Epithelial cell of prostate (primary cell): ENCODE measurements around the gene AHI1.

Source experiments
- DNase-seq: peaks from one replicate; pipeline ENCODE4 v3.0.0-alpha.2; 2011; ENCODE audit warnings: low read depth, low spot score
- H3K27ac ChIP-seq: fragments of 450-650 bp; 2 replicates; pipeline ENCODE4 v1.5.1; 2017; ENCODE audit warnings: mild to moderate bottlenecking

The AHI1 gene

DNA sequence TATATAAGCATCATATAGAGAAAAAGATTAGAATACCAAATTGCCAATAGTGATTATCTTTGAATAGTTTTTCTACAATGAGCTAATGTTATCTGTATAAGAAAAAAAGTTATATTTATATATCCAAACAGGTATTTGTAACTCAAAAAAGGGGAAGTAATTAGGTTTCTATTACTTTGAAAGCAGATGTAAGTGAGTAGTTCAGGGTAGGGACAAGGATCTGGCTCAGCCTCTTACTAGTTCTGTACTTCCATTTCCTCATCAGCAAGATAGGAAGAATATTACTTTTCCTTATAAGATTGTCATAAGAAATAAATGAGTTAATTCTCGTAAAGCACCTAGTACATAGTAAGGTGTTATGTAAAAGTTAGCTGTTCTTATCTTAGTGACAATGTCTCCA, 32.2 kb downstream of the AHI1 start:
- no peak overlapping the region for H3K27ac ChIP-seq
- DNase-seq, result no peak

DNA sequence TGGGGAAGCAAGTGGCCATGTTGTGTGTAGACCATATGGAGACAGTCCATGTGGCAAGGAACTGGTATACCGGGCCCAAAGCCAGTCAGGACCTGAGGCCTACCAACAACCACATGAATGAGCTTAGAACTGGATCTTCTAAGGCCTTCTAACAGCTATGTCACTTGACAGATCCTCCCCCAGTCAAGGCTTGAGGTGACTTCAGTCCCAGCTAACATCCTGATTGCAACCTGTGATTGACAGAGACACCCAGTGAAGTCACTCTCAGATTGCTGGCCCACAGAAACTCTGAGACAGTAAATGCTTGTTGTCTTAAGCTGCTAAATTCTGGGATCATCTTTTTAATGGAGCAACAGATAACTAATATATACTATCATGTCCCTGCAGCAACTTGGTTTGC, 32.9 kb downstream of the AHI1 start:
- no peak overlapping the region for H3K27ac ChIP-seq
- no peak for DNase-seq

DNA sequence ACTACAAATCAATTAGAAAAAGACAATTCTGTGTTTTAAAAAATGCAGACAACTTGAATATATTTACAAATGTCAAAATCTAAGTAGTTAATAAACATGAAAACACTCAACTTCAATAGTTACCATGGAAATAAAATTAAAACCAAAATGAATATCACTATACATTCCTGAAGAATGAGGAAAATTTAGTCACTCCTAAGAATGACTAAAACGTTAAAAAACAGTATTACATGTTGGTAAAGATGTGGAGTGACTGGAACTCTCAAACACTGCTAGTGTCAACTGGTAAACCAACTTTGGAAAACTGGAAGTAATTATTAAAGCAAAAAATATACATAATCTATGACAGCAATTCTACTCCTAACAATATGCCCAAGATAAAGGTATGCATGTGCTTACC, 36.3 kb downstream of the AHI1 start:
- H3K27ac ChIP-seq, result no peak overlapping the region
- DNase-seq, result no peak

DNA sequence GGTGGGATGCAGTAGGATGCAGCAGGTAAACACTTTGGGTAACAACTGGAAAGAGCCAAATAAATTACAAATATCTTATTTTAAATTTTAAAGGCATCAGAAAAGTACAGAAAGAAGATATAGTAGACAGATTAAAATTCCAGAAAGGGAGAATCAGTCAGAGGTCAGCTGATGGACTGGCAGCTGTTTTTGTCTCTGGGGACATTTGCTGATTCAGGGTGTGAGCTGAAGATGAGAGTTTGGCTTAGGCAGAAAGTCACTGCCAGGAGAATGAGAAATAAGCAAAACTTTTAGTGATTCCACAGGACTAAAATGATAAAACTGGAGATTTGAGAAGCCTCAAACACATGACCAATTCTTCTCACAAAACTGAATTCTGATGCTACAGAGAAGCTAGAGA, 39.5 kb downstream of the AHI1 start:
- no peak for DNase-seq
- no peak overlapping the region for H3K27ac ChIP-seq

DNA sequence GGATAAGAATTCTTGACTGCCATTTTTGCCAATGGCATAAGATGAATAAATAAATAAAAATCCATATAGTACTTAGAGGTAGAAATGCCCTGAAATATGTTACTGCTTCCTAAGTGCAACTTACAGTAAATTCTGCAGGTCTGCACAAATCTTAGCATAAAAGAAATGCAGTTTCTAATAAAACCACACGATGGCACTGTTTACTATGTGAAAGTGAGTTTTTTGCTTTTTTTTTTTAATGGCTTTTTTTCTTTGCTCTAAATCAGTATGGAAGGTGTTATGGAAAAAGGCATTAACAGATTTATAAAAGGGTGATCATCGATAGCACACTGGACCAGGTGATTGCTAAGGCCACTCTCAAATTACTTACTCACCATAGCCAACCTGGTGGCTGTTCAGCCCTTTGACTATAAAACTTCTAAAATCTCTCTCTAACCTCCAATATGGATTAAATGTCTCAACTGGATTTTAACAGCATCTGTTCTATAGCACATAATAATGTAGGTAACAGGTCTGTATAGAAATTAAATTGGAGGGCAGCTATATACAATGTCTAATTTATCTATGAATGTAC, 45.8 kb downstream of the AHI1 start:
- H3K27ac ChIP-seq, result no peak overlapping the region
- DNase-seq, result no peak

DNA sequence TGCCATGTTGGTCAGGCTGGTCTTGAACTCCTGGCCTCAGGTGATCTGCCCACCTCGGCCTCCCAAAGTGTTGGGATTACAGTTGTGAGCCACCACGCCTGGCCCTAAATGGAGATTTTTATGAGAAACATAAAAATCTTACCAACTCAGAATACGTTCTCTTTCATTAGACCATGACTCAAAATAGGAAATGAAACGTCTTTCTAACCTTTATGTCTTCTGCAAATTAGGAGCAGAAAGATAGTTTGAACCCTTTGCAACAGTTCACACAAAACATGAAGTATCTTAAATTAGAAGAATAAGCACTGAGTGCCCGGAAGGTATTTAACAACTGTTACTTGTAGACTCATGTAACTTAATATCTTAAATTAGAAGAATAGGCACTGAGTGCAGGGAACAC, 48.3 kb downstream of the AHI1 start:
- DNase-seq, result no peak
- no peak overlapping the region for H3K27ac ChIP-seq

DNA sequence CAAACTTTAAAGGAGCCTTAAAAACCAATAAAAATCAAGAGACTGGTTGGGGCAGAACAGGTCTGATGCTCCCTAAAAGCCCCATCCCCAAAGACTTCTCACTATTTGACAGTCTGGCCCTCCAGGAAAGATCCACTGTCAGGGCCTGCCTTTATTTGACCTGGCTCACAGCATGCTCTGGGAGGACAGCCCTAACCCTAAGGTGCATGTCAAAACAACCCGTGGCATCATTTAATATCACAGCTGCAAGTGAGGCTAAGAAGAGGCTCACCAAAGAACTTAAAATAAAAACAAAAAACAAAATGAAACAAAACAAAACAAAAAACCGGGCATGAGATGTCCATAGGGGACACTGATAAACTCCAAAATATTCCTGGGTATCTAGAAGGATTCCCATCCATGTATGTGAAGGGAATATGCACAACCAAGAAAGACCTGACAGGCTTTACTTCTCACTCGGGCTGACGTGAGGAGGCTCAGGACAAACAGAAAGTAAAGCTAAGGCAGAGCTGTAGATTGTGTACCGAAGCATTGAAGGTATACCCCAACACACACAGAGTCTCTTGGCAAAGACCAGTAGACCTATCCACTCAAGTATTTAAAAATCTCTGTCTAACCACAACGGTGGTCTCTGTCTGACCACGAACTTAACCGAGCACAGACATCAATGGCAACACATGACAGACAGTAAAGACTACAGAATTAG, 57.3 kb downstream of the AHI1 start:
- H3K27ac ChIP-seq, result no peak overlapping the region
- no peak for DNase-seq

DNA sequence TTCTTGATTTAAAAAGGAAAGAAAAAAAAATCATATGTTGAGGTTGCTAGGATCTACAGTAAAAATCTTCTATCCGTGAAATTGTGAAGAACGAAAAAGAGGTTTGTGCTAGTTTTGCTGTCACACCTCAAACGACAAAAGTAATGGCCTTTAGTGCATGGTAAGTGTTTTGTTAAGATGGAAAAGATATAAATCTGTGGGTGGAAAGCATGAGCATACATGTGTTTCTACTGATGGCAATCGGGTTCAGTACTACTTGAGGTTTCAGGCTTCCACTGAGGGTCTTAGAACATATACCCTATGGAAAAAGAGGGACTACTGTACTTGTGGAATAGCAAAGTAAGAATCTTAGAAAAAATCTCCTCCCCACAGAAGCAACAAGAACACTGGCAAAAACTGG, 58.0 kb downstream of the AHI1 start:
- H3K27ac ChIP-seq, result no peak overlapping the region
- DNase-seq, result no peak

DNA sequence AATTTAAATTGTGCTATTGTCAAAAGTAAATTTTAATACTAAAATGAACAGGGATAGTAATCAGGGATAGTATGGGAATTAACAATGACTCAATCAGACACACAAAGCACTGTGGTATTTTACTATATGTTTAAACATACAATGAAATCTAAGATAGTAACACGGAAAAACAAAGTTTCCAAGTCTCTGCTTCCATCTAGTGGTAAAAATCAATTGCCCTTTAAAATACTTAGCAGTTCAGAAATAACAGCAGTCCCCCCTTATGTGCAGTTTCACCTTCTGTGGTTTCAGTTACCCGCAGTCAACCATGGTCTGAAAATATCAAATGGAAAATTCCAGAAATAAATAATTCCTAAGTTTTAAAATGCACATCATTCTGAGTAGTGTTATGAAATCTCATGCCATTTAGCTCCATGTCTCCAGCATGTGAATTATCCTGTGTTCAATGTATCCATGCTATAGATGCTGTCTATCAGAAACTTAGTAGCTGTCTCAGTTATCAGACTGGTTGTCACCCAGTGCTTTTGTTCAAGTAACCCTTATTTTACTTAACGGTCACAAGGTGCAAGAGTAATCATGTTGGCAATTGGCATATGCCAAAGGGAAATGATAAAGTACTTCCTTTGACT, 58.5 kb downstream of the AHI1 start:
- no peak overlapping the region for H3K27ac ChIP-seq
- DNase-seq, result no peak

DNA sequence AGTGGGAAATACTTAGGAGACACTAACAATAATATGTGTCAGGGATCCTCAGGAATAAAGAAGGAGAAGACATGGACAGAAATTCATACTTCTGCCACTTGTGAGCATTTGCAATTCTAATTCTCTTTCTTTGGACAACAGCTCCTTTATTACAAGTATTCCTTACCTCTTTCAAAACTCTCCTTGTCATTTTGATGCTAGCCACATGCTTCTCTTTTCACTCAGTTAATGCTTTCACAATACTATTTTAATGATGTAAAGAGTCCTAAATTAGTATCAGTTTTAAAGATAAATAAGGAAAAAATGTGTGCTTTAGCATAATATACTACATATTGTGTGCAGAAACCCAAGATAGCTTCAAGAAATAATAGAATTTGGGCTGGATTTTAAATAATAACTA, 62.5 kb downstream of the AHI1 start:
- DNase-seq, result no peak
- no peak overlapping the region for H3K27ac ChIP-seq

DNA sequence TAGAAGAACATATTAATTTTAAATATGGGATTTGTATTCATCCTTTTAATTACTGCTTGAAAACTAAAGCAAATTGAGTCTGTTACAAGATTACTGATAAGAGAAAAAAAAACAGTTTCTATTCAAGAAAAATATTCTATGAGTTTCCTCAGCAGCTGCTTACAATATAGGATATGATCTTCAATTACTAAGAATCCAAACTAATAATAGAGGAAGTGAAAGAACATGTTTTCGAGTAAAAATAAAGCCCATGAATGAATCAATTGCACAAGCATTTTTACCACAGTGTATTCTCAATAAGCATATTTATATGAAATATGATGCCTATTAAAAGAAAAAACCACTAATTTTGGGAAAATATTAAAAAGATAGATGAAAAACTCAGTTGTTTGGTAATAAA, 63.4 kb downstream of the AHI1 start:
- no peak for DNase-seq
- no peak overlapping the region for H3K27ac ChIP-seq

DNA sequence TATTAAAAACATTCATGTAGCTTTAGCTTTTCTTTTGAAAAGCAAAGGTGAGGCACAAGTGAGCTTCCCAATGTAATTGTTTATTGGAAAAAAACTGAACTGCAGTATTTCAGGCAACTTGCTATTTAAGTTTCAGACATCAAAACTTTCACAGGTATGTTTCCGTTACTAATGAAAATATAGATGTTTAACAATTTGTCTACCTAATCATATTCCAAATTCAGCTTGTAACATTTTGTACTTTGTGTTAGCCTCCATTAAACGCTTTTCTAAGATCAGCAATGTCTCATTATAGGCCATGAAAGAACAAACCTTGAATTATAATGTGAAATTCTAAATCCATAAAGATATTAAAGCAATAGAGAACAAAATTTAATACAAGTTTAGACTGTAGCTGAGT, 69.5 kb downstream of the AHI1 start:
- no peak for DNase-seq
- no peak overlapping the region for H3K27ac ChIP-seq

DNA sequence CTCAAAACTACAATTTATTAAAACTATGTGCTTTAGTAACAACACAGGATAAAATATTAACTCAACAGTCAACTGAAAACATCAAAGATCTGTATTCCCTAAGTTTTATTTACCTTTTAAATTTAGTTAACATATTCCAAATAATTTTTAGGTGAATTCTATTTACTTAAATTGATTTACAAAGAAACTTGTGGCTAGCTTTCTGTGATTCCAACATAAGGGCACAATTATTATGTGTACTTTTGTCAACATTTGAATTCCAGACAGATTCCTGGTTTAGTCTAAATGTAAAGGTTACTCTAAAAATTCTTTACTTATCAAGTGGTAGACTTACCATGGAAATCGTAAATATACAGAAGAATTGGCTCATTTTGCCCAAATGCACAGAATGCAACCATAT, 70.7 kb downstream of the AHI1 start:
- DNase-seq, result no peak
- no peak overlapping the region for H3K27ac ChIP-seq

DNA sequence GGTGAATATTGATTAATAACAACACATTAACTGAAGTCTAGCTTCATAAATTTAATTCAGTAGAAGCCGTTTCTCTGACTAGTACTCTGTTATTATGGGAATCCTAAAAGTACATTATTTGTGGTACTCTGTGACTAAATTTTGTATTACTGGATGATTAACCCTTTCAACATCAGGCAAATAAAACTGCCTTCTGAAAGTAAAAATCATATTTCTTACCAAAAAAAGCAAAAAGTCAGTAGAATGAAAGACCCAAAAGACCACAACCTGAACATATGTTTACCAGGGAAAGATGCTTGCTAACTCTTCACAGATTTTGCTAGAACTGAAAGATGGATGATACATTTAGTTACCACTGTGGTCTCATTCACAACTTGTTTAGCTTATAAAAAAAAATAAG, 73.2 kb downstream of the AHI1 start:
- no peak for DNase-seq
- H3K27ac ChIP-seq, result no peak overlapping the region

DNA sequence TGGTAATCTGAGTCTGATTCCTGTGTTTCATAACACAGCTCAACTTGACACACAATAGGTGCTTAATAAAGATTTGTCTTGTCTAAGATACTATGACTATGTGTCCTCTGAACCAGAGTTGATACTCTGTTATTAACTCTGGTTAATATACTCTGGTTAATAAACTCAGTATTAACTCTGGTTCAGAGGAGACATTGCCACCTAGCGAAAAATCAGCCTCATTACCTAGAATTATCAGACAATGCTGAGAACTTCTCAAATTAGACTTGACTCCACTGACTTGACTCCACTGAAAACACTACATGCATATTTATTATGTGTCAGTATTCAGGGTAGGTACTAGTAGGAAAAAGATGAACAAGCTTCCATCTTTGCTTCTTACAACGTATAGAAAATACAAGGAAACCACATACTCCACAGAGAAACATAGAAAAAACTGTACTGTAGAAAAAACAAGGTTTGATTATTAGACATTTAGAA, 73.9 kb downstream of the AHI1 start:
- DNase-seq, result no peak
- no peak overlapping the region for H3K27ac ChIP-seq

DNA sequence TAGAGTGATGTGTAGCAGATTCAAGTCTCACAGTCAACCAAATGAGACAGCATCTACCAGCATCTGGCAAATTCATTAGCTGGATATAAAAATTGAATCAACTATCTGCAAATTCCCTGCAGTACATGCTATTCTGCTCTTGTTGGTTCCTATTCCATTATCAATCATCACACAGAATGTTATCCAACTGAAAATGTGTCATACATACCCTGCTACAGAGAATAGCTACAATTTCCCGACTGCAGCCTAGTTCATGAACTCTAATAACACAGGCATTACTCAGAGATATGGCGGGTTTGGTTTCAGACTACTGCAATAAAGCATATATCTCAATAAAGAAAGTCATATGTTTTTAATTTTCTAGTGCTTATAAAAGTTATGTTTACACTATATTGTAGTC, 78.4 kb downstream of the AHI1 start:
- H3K27ac ChIP-seq, result no peak overlapping the region
- no peak for DNase-seq

DNA sequence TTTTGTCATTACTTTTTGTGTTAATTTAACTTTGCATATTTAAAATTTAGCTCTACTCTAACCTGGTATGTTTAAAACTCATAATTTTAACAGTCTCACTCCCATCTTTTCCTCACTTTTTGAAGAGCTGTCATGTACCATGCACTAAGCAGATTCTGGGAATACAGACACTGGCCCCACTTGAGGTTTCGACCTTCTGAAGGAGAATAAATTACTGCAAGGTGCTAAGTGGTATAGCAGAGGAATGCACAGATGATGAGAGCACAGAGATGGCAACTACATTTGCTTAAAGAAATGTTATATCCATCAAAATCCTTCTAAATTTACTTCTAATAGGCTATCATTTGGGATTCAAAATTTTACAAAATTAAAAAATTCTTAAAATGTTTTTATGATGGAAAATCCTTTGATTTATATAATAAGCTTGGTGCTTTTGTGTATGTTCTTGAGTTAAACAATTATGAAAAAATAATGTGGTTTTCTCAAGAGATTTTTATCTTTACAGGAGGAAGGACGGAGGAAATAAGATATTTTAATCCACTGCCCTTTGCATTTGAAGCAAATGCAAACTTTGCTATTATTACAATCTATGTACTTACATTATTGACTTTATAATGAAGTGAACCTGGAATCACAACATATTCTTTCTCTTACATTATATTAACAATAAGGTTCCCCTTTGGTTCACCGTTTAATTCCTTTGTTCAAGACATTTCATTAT, 79.3 kb downstream of the AHI1 start:
- H3K27ac ChIP-seq, result no peak overlapping the region
- DNase-seq, result no peak

DNA sequence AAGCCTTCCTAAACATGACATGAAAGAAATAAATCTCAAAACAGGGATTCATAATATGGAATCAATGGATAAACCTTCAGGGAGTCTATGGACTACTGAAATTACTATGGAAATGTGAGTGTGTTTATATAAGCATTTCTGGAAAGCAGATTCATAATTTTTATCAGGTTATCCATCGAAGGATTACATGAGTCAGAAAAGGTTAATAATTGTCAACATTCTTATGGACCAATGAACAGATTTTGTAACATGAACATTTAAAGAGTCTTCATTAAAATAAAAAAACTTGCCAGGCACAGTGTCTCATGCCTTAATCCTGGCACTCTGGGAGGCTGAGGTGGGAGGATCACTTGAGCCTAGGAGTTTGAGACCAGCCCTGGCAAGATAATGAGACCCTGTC, 84.8 kb downstream of the AHI1 start:
- no peak overlapping the region for H3K27ac ChIP-seq
- no peak for DNase-seq

DNA sequence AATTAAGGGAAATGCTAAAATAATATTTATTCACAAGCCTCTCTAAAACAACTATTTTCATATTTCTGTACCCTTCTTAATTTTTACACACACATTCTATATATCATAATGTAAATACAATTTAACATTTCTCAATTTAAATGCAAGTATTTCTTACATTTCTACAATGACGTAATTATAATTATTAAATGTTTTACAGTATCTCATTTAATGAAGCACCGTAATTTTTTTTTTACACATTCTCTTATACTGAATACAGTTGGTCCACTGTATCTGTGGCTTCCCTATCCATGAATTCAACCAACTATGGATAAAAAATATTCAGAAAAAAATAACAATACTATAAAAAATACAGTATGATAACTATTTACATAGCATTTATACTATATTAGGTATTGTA, 85.7 kb downstream of the AHI1 start:
- no peak for DNase-seq
- no peak overlapping the region for H3K27ac ChIP-seq

DNA sequence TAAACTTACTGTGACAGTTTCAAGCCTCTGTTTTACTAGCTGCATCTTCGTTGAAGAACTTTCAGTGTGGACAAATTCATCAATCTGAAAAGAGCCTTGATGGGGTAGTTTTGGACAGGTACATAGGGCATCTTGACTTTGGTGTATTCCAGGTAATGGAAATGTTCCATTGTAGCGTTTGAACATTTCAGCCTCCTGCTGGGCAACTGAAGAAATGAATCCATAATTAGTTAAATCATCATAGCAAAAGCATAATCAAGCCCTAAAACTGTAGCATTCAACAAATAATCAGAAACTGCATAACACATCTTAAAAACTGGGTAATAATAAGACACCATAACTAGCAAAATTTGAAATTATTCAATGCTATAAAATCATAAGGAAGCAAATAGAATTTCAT, 86.2 kb downstream of the AHI1 start:
- no peak for DNase-seq
- no peak overlapping the region for H3K27ac ChIP-seq

DNA sequence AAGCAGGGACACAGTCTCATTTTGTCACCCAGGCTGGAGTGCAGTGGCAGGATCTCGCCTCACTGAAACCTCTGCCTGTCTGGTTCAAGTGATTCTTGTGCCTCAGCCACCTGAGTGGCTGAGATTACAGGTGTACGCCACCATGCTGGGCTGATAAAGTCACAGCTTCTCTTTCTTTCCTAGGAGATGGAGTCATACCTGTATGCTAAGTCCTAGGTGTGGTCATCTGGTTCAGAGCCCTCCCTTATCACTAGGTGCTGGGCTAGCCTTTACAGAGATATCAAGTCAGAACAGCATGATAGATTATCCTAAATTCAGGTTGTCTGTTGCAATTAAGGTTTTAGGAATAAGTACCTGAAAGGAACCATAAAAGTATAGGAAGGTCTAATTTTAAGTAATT, 86.7 kb downstream of the AHI1 start:
- no peak for DNase-seq
- H3K27ac ChIP-seq, result no peak overlapping the region
